ENCODE data around the gene HEATR1.
"Not testable (repeated sequence)": the region's sequence is repeated elsewhere in the genome, so short reads cannot be mapped to it uniquely, and the experiment has no call there.

GRCh38 chr1:236577041-236577440 is 27.3 kb downstream of the HEATR1 start:
- TF ChIP-seq, protein P1, sequence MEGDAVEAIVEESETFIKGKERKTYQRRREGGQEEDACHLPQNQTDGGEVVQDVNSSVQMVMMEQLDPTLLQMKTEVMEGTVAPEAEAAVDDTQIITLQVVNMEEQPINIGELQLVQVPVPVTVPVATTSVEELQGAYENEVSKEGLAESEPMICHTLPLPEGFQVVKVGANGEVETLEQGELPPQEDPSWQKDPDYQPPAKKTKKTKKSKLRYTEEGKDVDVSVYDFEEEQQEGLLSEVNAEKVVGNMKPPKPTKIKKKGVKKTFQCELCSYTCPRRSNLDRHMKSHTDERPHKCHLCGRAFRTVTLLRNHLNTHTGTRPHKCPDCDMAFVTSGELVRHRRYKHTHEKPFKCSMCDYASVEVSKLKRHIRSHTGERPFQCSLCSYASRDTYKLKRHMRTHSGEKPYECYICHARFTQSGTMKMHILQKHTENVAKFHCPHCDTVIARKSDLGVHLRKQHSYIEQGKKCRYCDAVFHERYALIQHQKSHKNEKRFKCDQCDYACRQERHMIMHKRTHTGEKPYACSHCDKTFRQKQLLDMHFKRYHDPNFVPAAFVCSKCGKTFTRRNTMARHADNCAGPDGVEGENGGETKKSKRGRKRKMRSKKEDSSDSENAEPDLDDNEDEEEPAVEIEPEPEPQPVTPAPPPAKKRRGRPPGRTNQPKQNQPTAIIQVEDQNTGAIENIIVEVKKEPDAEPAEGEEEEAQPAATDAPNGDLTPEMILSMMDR (IDR thresholded peaks at IDR 0.05; ENCODE audit: low read depth, low read length): not testable (repeated sequence)
- TF ChIP-seq EZH2phosphoT487 (IDR thresholded peaks at IDR 0.05; ENCODE audit: low read depth): not testable (repeated sequence)

Data from OCI-LY3 (cell line).